Activated CD4-positive, CD25-positive, alpha-beta regulatory T cell treated with anti-CD3 and anti-CD28 coated beads, Interleukin-2, amount 50 U/mL, for 72 hours (primary cell): ENCODE data around the gene GLCCI1.

Experiments
- DNase-seq: peaks from one replicate; pipeline ENCODE4 v3.0.0; 2021

Gene GLCCI1

DNA sequence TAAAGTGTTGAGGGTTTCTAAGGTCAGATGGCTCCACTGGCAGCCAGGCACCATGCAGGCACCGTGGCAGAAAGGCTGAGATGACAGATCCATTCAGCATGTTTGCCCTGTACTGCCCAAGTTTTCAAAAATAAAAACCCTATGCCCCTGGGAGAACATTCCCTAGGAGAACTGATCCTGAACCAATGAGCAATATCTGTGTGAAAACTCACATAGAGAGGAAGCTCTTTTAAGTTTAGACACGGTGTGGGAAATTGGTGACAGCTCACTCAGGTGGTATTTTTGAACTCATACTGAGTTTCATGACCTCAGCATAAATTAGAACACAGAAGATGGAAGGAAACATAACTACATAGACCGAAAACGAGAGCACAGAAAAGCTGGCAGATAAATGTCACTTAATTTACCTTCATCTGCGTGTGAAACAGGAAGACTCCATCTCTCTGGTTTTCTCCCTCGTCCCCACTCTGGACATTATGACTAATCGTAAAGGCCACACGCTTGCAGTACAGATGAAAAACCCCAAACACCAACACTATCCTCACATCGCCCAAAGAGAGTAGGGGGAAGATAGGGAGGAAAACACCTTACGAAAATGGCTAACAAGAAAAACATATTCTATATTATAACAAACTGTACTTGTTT, 165.6 kb downstream of the GLCCI1 start:
- DNase-seq: no peak

DNA sequence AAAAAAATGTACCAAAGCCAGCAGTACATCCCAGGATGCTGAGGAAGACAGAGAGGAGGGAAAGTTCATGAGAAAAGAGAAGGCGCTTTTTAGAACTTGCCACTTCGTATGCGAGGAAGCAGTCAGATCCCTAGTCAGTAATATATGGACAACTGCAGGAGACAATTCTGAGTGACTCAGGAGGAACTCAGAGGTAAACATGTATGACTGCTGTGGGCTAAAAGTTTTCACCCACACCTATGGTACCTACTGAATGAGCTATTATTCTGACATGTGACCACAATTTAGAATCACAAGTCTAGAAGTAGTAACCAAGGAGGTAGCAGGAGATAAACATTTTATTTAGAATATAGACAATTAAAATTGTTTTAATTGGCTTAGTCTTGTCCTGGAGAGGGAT, 166.8 kb downstream of the GLCCI1 start:
- DNase-seq: no peak

GRCh38 chr7:8136051-8136730, 167.6 kb downstream of the GLCCI1 start:
- DNase-seq: no peak
